ENCODE results near the gene MFN2. TPM values are rescaled to one million over a fixed set of nuclear protein-coding genes. Genes with fewer than 3 reads are reported as not detected.
"Not testable (repeated sequence)": the region's sequence is repeated elsewhere in the genome, so short reads cannot be mapped to it uniquely, and the experiment has no call there.

Gene MFN2
- total RNA-seq, 1 donor from 2014 or later: 29.6 TPM

GRCh38 chr1:11938722-11939526, 41.3 kb upstream of the MFN2 start:
- H3K27me3 ChIP-seq: no peaks in the 10 kb centered on the region
- H3K36me3 Mint-ChIP-seq: no peaks in the 10 kb centered on the region
- peaks cover 28% of the 10 kb centered on the region for H3K4me1 Mint-ChIP-seq
- no peaks in the 10 kb centered on the region for H3K9me3 Mint-ChIP-seq
- no peak overlapping the region for H2AFZ ChIP-seq (replicated peaks)
- peaks cover 20% of the 10 kb centered on the region for H3F3A ChIP-seq (ENCODE audit: low read depth)
- no peaks in the 10 kb centered on the region for H3K9me3 ChIP-seq (ENCODE audit: low read depth)
- no peaks in the 10 kb centered on the region for H3K36me3 ChIP-seq
- peak overlapping the region; percentile 79 for H3K27ac Mint-ChIP-seq
- no peak overlapping the region for H3K4me3 Mint-ChIP-seq
- TF ChIP-seq EZH2phosphoT487 (IDR thresholded peaks at IDR 0.05): no peak
- no peak for TF ChIP-seq CTCF (IDR thresholded peaks at IDR 0.05)
- no peak for TF ChIP-seq EZH2 (IDR thresholded peaks at IDR 0.05)
- H3K27ac ChIP-seq: peak overlapping the region; percentile 29
- peaks cover 3% of the 10 kb centered on the region for H3K4me1 ChIP-seq
- H3K27me3 Mint-ChIP-seq (ENCODE audit: insufficient read depth, low read depth): peaks cover 2% of the 10 kb centered on the region
- H3K4me3 ChIP-seq: no peak overlapping the region
- H4K20me1 ChIP-seq (ENCODE audit: low read depth): no peaks in the 10 kb centered on the region
- H3K4me2 ChIP-seq: no peak overlapping the region
- peak overlapping the region; percentile 37 for H3K9ac ChIP-seq
- H3K79me2 ChIP-seq (ENCODE audit: low read depth): no peaks in the 10 kb centered on the region
- no peak for DNase-seq (ENCODE audit: low spot score)

DNA sequence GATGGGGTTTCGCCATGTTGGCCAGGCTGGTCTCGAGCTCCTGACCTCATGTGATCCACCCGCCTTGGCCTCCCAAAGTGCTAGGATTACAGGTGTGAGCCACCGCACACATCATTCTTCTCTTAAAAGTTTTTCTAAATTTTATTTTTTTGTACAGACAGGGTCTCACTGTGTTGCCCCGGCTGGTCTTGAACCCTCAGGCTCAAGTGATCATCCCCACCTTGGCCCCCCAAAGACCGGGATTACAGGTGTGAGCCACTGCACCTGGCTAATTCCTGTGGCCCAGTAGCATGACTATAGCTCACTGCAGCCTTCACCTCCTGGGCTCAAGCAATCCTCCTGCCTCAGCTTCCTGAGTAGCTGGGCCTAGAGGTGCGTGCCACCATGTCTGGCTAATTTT, 40.5 kb upstream of the MFN2 start:
- not testable (repeated sequence) for H2AFZ ChIP-seq (replicated peaks); H3K79me2 ChIP-seq (ENCODE audit: low read depth); H3K36me3 Mint-ChIP-seq; H3K27ac ChIP-seq; H3K27me3 ChIP-seq; H3K9me3 ChIP-seq (ENCODE audit: low read depth); H3K9me3 Mint-ChIP-seq; H3K27ac Mint-ChIP-seq; H3K4me3 Mint-ChIP-seq; H3K4me3 ChIP-seq; H3K4me2 ChIP-seq; H3K36me3 ChIP-seq; H3K27me3 Mint-ChIP-seq (ENCODE audit: insufficient read depth, low read depth); DNase-seq (ENCODE audit: low spot score); H3K9ac ChIP-seq; H3K4me1 ChIP-seq; H4K20me1 ChIP-seq (ENCODE audit: low read depth)
- H3K4me1 Mint-ChIP-seq: peaks cover 32% of the 10 kb centered on the region
- peaks cover 12% of the 10 kb centered on the region for H3F3A ChIP-seq (ENCODE audit: low read depth)

DNA sequence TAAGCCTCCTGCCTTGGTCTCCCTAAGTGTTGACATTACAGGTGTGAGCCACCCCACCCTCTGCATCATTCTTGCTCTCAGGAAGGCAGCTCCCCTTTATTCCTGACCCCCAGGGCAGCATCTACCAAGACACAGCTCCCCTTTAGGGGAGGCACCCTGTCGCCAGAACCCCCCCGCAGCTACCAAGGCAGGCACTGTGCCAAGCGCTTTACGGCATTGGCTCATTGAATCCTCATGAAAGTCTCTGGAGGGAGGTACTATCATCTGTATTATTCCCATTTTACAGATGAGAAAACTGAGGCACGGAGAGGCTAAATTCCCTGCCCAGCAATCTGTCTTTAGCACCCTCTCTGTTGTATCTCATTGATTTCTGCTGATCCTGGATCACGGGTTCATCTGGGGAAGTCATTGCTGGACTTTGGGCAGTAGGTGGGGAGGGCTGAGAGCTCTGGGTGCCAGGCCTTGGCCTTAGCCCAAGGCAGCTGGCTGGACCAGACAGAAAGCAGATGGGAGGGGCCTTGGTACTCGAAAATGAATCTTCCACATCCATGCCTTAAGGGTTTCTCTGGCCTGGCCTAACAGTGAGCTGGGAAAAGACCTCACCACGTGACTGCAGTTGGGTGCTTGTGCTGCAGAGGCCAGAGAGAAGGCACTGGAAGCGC, 39.9 kb upstream of the MFN2 start:
- H3K79me2 ChIP-seq (ENCODE audit: low read depth): no peaks in the 10 kb centered on the region
- no peak overlapping the region for H2AFZ ChIP-seq (replicated peaks)
- Mint-ChIP-seq H3K9me3 (no peaks in the 10 kb centered on the region), H3K27ac (no peak overlapping the region), H3K27me3 (ENCODE audit: insufficient read depth, low read depth) (peaks cover 4% of the 10 kb centered on the region), H3K4me1 (peaks cover 35% of the 10 kb centered on the region), H3K4me3 (no peak overlapping the region), H3K36me3 (peaks cover 2% of the 10 kb centered on the region)
- no peaks in the 10 kb centered on the region for H3K9me3 ChIP-seq (ENCODE audit: low read depth)
- no peaks in the 10 kb centered on the region for H3K36me3 ChIP-seq
- peaks cover 5% of the 10 kb centered on the region for H3K4me1 ChIP-seq
- H3F3A ChIP-seq (ENCODE audit: low read depth): peaks cover 8% of the 10 kb centered on the region
- no peak overlapping the region for H3K9ac ChIP-seq
- no peaks in the 10 kb centered on the region for H4K20me1 ChIP-seq (ENCODE audit: low read depth)
- DNase-seq (ENCODE audit: low spot score): no peak
- H3K4me2 ChIP-seq: no peak overlapping the region
- no peak for TF ChIP-seq EZH2phosphoT487 (IDR thresholded peaks at IDR 0.05)
- no peak for TF ChIP-seq EZH2 (IDR thresholded peaks at IDR 0.05)
- no peak for TF ChIP-seq CTCF (IDR thresholded peaks at IDR 0.05)
- H3K4me3 ChIP-seq: no peak overlapping the region
- no peak overlapping the region for H3K27ac ChIP-seq
- no peaks in the 10 kb centered on the region for H3K27me3 ChIP-seq

GRCh38 chr1:11942280-11942679, 38.0 kb upstream of the MFN2 start:
- peaks cover 7% of the 10 kb centered on the region for H3K36me3 Mint-ChIP-seq
- no peak overlapping the region for H2AFZ ChIP-seq (replicated peaks)
- no peaks in the 10 kb centered on the region for H3K36me3 ChIP-seq
- H4K20me1 ChIP-seq (ENCODE audit: low read depth): no peaks in the 10 kb centered on the region
- H3K4me3 Mint-ChIP-seq: no peak overlapping the region
- no peak overlapping the region for H3K4me2 ChIP-seq
- no peaks in the 10 kb centered on the region for H3K9me3 ChIP-seq (ENCODE audit: low read depth)
- H3K27me3 ChIP-seq: no peaks in the 10 kb centered on the region
- peaks cover 35% of the 10 kb centered on the region for H3K4me1 Mint-ChIP-seq
- peaks cover 8% of the 10 kb centered on the region for H3F3A ChIP-seq (ENCODE audit: low read depth)
- no peaks in the 10 kb centered on the region for H3K9me3 Mint-ChIP-seq
- H3K27ac ChIP-seq: no peak overlapping the region
- no peak for TF ChIP-seq EZH2 (IDR thresholded peaks at IDR 0.05)
- TF ChIP-seq EZH2phosphoT487 (IDR thresholded peaks at IDR 0.05): no peak
- no peak overlapping the region for H3K27ac Mint-ChIP-seq
- no peaks in the 10 kb centered on the region for H3K79me2 ChIP-seq (ENCODE audit: low read depth)
- H3K4me3 ChIP-seq: no peak overlapping the region
- H3K4me1 ChIP-seq: peaks cover 5% of the 10 kb centered on the region
- DNase-seq (ENCODE audit: low spot score): no peak
- H3K27me3 Mint-ChIP-seq (ENCODE audit: insufficient read depth, low read depth): peaks cover 4% of the 10 kb centered on the region
- no peak overlapping the region for H3K9ac ChIP-seq
